ENCODE results near the gene TBCA.

- TF ChIP-seq CTCF (IDR thresholded peaks at IDR 0.05) (no peak), POLR2AphosphoS5 (IDR thresholded peaks at IDR 0.05) (no peak), POLR2A (IDR thresholded peaks at IDR 0.05; ENCODE audit: low read depth) (no peak)
Measured at GRCh38 chr5:77697692-77698091, 78.4 kb downstream of the TBCA start.
